H9 (cell line): ENCODE results near the gene SMARCA2. TPM values are rescaled to one million over a fixed set of nuclear protein-coding genes. Genes with fewer than 3 reads are reported as not detected.

Experiments used
- DNase-seq: peaks from one replicate; pipeline ENCODE4 v3.0.0-alpha.2; 2017
- H2AFZ ChIP-seq: one replicate; pipeline ENCODE4 v1.6.1; 2013; ENCODE audit warnings: mild to moderate bottlenecking, low read length, control low read depth, moderate library complexity
- H2AK5ac ChIP-seq: 2 replicates; pipeline ENCODE4 v1.6.1; 2013; ENCODE audit warnings: low read length, control low read depth, mixed read lengths; ENCODE audit not compliant: insufficient read length
- H2BK120ac ChIP-seq: one replicate; pipeline ENCODE4 v1.6.1; 2013; ENCODE audit warnings: low read depth, mild to moderate bottlenecking, low read length, control low read depth, inconsistent platforms; ENCODE audit not compliant: poor library complexity, severe bottlenecking
- H2BK12ac ChIP-seq: 2 replicates; pipeline ENCODE4 v1.6.1; 2013; ENCODE audit warnings: low read length, control low read depth, mixed read lengths, low read depth; ENCODE audit not compliant: insufficient read length
- H2BK15ac ChIP-seq: 2 replicates; pipeline ENCODE4 v1.6.1; 2013; ENCODE audit warnings: low read depth, low read length, control low read depth
- H2BK20ac ChIP-seq: one replicate; pipeline ENCODE4 v1.6.1; 2013; ENCODE audit warnings: low read depth, mild to moderate bottlenecking, low read length, control low read depth, inconsistent platforms; ENCODE audit not compliant: poor library complexity, severe bottlenecking
- H2BK5ac ChIP-seq: 2 replicates; pipeline ENCODE4 v1.6.1; 2013; ENCODE audit warnings: low read length, control low read depth, mixed read lengths; ENCODE audit not compliant: insufficient read length
- H3K14ac ChIP-seq: 2 replicates; pipeline ENCODE4 v1.6.1; 2013; ENCODE audit warnings: low read length, control low read depth; ENCODE audit not compliant: insufficient read depth
- H3K18ac ChIP-seq: 2 replicates; pipeline ENCODE4 v1.6.1; 2013; ENCODE audit warnings: low read depth, mild to moderate bottlenecking, mixed read lengths, low read length, control low read depth; ENCODE audit not compliant: insufficient read length
- H3K23ac ChIP-seq: 2 replicates; pipeline ENCODE4 v1.6.1; 2013; ENCODE audit warnings: low read length, control low read depth, mixed read lengths, low read depth; ENCODE audit not compliant: insufficient read length
- H3K23me2 ChIP-seq: 2 replicates; pipeline ENCODE4 v1.6.1; 2013; ENCODE audit warnings: low read depth, mild to moderate bottlenecking, mixed read lengths, low read length, control low read depth; ENCODE audit not compliant: insufficient read length, poor library complexity, severe bottlenecking
- H3K27ac ChIP-seq: 2 replicates; pipeline ENCODE4 v1.5.1; 2013; ENCODE audit warnings: low read length, control low read depth, mixed read lengths, low read depth; ENCODE audit not compliant: insufficient read length
- H3K27me3 ChIP-seq: 2 replicates; pipeline ENCODE4 v1.6.1; 2013; ENCODE audit warnings: low read length, control low read depth, inconsistent platforms; ENCODE audit not compliant: insufficient read depth
- H3K4ac ChIP-seq: 2 replicates; pipeline ENCODE4 v1.6.1; 2013; ENCODE audit warnings: low read depth, mild to moderate bottlenecking, control low read depth, inconsistent platforms, low read length, moderate library complexity
- H3K4me1 ChIP-seq: 2 replicates; pipeline ENCODE4 v1.6.1; 2013; ENCODE audit warnings: low read length, control low read depth, inconsistent platforms; ENCODE audit not compliant: insufficient read depth
- H3K4me2 ChIP-seq: 2 replicates; pipeline ENCODE4 v1.6.1; 2013; ENCODE audit warnings: low read length, control low read depth, mixed read lengths; ENCODE audit not compliant: insufficient read length, insufficient read depth
- H3K56ac ChIP-seq: 2 replicates; pipeline ENCODE4 v1.6.1; 2013; ENCODE audit warnings: low read depth, mild to moderate bottlenecking, mixed read lengths, low read length, control low read depth; ENCODE audit not compliant: insufficient read length
- H3K79me1 ChIP-seq: 2 replicates; pipeline ENCODE4 v1.6.1; 2013; ENCODE audit warnings: low read depth, mild to moderate bottlenecking, moderate library complexity, low read length, control low read depth, inconsistent platforms; ENCODE audit not compliant: insufficient read depth, poor library complexity, severe bottlenecking
- H3K79me2 ChIP-seq: 2 replicates; pipeline ENCODE4 v1.6.1; 2013; ENCODE audit warnings: low read length, control low read depth, inconsistent platforms; ENCODE audit not compliant: insufficient read depth
- H3K9ac ChIP-seq: 2 replicates; pipeline ENCODE4 v1.6.1; 2013; ENCODE audit warnings: low read length, control low read depth, mixed read lengths; ENCODE audit not compliant: insufficient read length; ENCODE audit errors: extremely low read depth
- H3K9me3 ChIP-seq: one replicate; pipeline ENCODE4 v1.6.1; 2013; ENCODE audit warnings: low read depth, low read length, inconsistent platforms; ENCODE audit not compliant: control insufficient read depth
- H3T11ph ChIP-seq: one replicate; pipeline ENCODE4 v1.6.1; 2013; ENCODE audit warnings: mild to moderate bottlenecking, low read length, control low read depth, inconsistent platforms
- H4K20me1 ChIP-seq: one replicate; pipeline ENCODE4 v1.6.1; 2013; ENCODE audit not compliant: control insufficient read depth, insufficient read length, insufficient read depth
- H4K5ac ChIP-seq: 2 replicates; pipeline ENCODE4 v1.6.1; 2013; ENCODE audit warnings: low read depth, mild to moderate bottlenecking, mixed read lengths, low read length, control low read depth; ENCODE audit not compliant: insufficient read length
- H4K8ac ChIP-seq: replicated peaks from 2 replicates; pipeline ENCODE4 v1.6.1; 2013; ENCODE audit warnings: low read length, control low read depth, mixed read lengths, low read depth; ENCODE audit not compliant: insufficient read length
- H4K91ac ChIP-seq: 2 replicates; pipeline ENCODE4 v1.6.1; 2013; ENCODE audit warnings: low read depth, mild to moderate bottlenecking, moderate library complexity, mixed read lengths, low read length, control low read depth; ENCODE audit not compliant: insufficient read length
- H3K27ac Mint-ChIP-seq, 3 experiments: 2 replicates in 2 of 3; 3 replicates in 1 of 3; pipeline ENCODE4 v1.8.0; 2020 to 2021; ENCODE audit warnings: mixed read lengths in 3 of 3, mild to moderate bottlenecking in 1 of 3, moderate library complexity in 1 of 3
- H3K27me3 Mint-ChIP-seq: 2 replicates; pipeline ENCODE4 v1.8.0; 2021; ENCODE audit warnings: low read depth, mild to moderate bottlenecking, moderate library complexity, mixed read lengths
- H3K36me3 Mint-ChIP-seq, 3 experiments: 2 replicates in 2 of 3; 3 replicates in 1 of 3; pipeline ENCODE4 v1.8.0; 2020 to 2021; ENCODE audit warnings: low read depth in 3 of 3, mixed read lengths in 3 of 3; ENCODE audit not compliant: insufficient read depth in 1 of 3
- H3K4me1 Mint-ChIP-seq, 2 experiments: 2 replicates each; pipeline ENCODE4 v1.8.0; 2020; ENCODE audit warnings: mixed read lengths in 2 of 2
- H3K4me3 Mint-ChIP-seq, 2 experiments: 2 replicates in 1 of 2; 3 replicates in 1 of 2; pipeline ENCODE4 v1.8.0; 2020 to 2021; ENCODE audit warnings: mild to moderate bottlenecking in 2 of 2, mixed read lengths in 2 of 2, moderate library complexity in 1 of 2
- H3K9me3 Mint-ChIP-seq, 2 experiments: 2 replicates in 1 of 2; 3 replicates in 1 of 2; pipeline ENCODE4 v1.8.0; 2020; ENCODE audit warnings: mild to moderate bottlenecking in 2 of 2, mixed read lengths in 2 of 2, moderate library complexity in 1 of 2
- WGBS: extraction: QIAGEN DNeasy Blood & Tissue Kit; methylation state at CpG from one replicate; pipeline ENCODE4 v1.1.7; 2013; ENCODE audit warnings: missing lambda C conversion rate, low lambda C conversion rate, mixed read lengths; ENCODE audit not compliant: insufficient read length; ENCODE audit errors: extremely low coverage; 5-methylcytosine and 5-hydroxymethylcytosine counted together
- total RNA-seq: library from RNA; stranded (reverse); gene quantifications from 2 replicates; pipeline ENCODE4 v1.2.1, GENCODE V29; 2021
- TF ChIP-seq, protein P1 (sequence below): fragments of 200-600 bp; sonication (generic); conservative IDR thresholded peaks from 3 replicates; pipeline ENCODE4 v1.8.0; 2021; ENCODE audit warnings: antibody characterized with exemption, mild to moderate bottlenecking

The SMARCA2 gene
- total RNA-seq, 1 experiment from 2014 or later = 15.3 TPM

- H3K9me3 Mint-ChIP-seq = no peaks in the 10 kb centered on the region
- H3K56ac ChIP-seq = no peak overlapping the region
- H2BK15ac ChIP-seq = no peak overlapping the region
- no peak overlapping the region for H2BK5ac ChIP-seq
- peaks cover 3% of the 10 kb centered on the region; the same call in 1 of the 2 replicates for H3K4me1 ChIP-seq
- no peaks in the 10 kb centered on the region for H3K79me2 ChIP-seq
- DNase-seq = no peak
- no peak overlapping the region for H3T11ph ChIP-seq
- no peak overlapping the region for H2BK12ac ChIP-seq
- no peak overlapping the region for H4K8ac ChIP-seq
- H3K79me1 ChIP-seq = no peaks in the 10 kb centered on the region
- H3K27me3 Mint-ChIP-seq = no peaks in the 10 kb centered on the region; the same call in 1 of the 2 replicates
- H3K9ac ChIP-seq = no peak overlapping the region
- no peak overlapping the region for H4K91ac ChIP-seq
- H2BK20ac ChIP-seq = no peak overlapping the region
- H3K23ac ChIP-seq = no peak overlapping the region
- no peaks in the 10 kb centered on the region for H3K9me3 ChIP-seq
- H3K27ac Mint-ChIP-seq = no peak overlapping the region
- H3K4ac ChIP-seq = no peak overlapping the region
- H3K14ac ChIP-seq = no peak overlapping the region
- H2AFZ ChIP-seq = no peak overlapping the region
- no peak overlapping the region for H4K5ac ChIP-seq
- no peaks in the 10 kb centered on the region for H4K20me1 ChIP-seq
- H3K4me2 ChIP-seq = no peak overlapping the region
- peaks cover 5 to 9% of the 10 kb centered on the region in 2 experiments for H3K4me1 Mint-ChIP-seq
- no peaks in the 10 kb centered on the region for H3K27me3 ChIP-seq
- WGBS = no CpG with 5 or more reads among the region's 1 CpG
- H3K27ac ChIP-seq = no peak overlapping the region
- peaks cover 0 to 5% (median 4%) of the 10 kb centered on the region in 3 experiments; a peak in 4 of 7 replicates for H3K36me3 Mint-ChIP-seq
- H3K23me2 ChIP-seq = no peaks in the 10 kb centered on the region
- H3K18ac ChIP-seq = no peak overlapping the region
- H3K4me3 Mint-ChIP-seq = no peak overlapping the region
- TF ChIP-seq, protein P1, sequence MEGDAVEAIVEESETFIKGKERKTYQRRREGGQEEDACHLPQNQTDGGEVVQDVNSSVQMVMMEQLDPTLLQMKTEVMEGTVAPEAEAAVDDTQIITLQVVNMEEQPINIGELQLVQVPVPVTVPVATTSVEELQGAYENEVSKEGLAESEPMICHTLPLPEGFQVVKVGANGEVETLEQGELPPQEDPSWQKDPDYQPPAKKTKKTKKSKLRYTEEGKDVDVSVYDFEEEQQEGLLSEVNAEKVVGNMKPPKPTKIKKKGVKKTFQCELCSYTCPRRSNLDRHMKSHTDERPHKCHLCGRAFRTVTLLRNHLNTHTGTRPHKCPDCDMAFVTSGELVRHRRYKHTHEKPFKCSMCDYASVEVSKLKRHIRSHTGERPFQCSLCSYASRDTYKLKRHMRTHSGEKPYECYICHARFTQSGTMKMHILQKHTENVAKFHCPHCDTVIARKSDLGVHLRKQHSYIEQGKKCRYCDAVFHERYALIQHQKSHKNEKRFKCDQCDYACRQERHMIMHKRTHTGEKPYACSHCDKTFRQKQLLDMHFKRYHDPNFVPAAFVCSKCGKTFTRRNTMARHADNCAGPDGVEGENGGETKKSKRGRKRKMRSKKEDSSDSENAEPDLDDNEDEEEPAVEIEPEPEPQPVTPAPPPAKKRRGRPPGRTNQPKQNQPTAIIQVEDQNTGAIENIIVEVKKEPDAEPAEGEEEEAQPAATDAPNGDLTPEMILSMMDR = no peak
- no peak overlapping the region for H2AK5ac ChIP-seq
- H2BK120ac ChIP-seq = no peak overlapping the region
Measured at GRCh38 chr9:2173170-2173569, 158.0 kb downstream of the SMARCA2 start.
